Measurements from ENCODE around the gene TSSC4. TPM values are rescaled to one million over a fixed set of nuclear protein-coding genes. Genes with fewer than 3 reads are reported as not detected.

TSSC4 gene
- total RNA-seq, 1 experiment from 2014 or later, result 22.9 TPM

DNA sequence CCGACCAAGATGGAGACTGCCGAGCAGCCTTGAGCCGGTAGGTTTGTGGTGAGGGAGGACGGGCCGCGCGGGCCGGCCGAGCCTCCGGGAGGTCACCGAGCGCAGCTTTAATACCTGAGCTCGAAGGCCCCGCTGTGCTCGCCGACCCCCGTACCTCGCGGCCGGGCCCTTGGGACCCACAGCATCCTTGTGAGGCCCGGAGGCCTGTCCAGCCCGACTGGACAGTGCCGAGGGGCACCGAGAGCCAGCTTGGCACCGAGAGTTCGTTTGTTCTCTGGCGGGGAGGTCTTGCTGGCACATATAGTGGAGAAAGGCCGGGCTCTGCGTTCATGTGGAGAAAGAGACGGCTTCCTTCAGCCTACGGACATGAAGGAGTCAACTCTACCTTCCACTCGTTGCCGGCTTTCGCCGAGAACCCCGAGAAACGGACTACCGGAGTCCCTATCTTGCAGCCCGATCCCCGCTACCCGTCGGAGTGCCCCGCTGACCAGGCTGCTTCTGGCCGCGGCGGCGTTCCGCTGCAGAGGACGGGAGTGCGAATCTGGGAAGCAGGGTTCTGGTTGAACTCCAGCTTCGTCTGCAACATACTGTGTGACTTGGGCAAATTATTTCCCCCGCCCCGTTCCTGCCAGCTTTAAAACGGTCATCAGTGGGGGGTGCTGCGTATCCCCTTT is 349 bp downstream of the TSSC4 start:
- no peak for DNase-seq (ENCODE audit: low read depth)

DNA sequence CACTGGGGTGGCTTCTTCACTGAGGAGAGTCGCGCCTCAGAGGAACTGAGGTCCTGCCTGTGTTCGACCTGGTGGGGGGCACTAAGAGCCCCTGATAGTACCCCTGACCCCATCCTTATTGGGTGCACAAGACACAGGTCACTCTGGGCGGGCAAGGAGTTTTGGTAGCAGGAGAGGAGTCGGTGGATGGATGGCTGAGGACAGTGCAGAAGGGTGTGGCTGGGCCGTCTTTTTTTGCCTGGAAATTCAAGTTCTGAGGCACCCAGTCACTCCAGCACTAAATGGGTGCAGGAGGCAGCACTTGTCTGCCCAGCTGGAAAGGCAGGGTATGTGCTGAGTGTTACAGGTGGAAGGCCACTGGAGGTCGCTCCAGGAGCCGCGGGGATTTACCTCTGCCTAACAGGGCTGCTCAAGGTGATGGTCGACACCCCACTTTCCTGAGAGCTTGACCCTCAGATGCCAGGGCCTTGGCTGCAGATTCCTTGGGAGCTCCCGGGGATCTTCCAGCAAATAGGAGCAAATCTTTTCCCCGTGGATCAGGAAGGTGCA is 960 bp downstream of the TSSC4 start:
- DNase-seq (ENCODE audit: low read depth), result no peak

DNA sequence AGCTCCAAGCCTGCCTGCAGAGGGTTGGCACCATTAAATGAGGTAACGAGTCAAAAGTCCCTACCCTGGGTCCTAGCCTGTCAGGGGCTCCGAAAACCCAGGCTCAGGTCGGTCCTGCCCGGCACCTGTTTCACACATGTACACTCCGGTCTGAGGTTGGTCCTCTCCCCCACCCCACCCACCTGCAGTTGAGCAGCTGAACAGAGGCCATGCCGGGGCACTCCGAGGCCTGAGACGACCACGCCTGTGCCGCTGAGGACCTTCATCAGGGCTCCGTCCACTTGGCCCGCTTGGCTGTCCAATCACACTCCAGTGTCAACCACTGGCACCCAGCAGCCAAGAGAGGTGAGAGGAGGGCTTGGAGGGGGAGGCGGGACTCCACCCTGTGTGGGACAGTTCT is 1.6 kb downstream of the TSSC4 start:
- DNase-seq (ENCODE audit: low read depth), result no peak

GRCh38 chr11:2402890-2403645 is 2.5 kb downstream of the TSSC4 start:
- DNase-seq (ENCODE audit: low read depth), result no peak

DNA sequence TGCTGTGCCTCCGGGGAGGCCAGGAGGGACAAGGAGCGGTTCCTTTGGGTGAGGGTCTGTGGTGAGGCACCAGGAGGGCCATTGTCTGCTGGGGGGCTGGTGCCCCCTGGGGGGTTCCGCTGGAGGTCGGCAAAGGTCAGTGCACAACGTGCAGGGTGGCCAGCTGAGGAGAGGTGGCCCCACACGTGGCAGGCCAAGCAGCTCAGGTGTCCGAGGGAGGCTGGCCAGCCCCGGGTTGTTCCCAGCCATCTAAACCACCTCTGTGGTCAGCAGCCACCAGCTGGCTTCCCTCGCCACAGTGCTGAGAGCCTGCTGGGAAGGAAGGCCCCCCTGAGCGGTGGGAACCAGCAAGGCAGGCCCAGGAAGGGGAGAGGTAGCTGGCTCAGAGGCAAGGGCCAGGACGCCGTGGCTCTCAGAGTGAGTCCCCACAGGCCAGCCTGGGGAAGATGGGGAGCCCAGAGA is 4.2 kb downstream of the TSSC4 start:
- no peak for DNase-seq (ENCODE audit: low read depth)

- DNase-seq (ENCODE audit: low read depth), result no peak
Measured at GRCh38 chr11:2406451-2406850, 5.9 kb downstream of the TSSC4 start.

GRCh38 chr11:2406878-2407410 is 6.4 kb downstream of the TSSC4 start:
- no peak for DNase-seq (ENCODE audit: low read depth)

DNA sequence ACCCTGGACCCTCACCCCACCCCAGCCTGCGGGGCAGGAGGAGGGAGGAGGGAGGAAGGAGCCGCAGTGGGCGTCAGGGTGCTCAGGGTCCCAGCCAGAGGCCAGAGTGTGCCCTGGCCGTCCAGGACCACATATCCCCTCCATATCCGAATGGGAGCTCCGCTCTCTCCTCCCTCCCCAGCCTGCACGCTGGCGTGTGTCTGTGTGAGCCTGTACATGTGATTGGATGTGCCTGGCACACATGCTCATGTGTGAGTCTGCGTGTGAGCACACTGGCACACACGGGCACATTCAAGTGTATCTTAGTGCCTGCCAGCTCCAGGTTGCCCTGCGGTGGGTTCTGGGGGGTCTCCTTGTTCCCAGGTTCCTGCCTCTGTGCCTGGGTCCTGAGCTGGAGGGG is 8.1 kb downstream of the TSSC4 start:
- no peak for DNase-seq (ENCODE audit: low read depth)

- DNase-seq (ENCODE audit: low read depth), result no peak
Measured at GRCh38 chr11:2409126-2409525, 8.6 kb downstream of the TSSC4 start.

DNA sequence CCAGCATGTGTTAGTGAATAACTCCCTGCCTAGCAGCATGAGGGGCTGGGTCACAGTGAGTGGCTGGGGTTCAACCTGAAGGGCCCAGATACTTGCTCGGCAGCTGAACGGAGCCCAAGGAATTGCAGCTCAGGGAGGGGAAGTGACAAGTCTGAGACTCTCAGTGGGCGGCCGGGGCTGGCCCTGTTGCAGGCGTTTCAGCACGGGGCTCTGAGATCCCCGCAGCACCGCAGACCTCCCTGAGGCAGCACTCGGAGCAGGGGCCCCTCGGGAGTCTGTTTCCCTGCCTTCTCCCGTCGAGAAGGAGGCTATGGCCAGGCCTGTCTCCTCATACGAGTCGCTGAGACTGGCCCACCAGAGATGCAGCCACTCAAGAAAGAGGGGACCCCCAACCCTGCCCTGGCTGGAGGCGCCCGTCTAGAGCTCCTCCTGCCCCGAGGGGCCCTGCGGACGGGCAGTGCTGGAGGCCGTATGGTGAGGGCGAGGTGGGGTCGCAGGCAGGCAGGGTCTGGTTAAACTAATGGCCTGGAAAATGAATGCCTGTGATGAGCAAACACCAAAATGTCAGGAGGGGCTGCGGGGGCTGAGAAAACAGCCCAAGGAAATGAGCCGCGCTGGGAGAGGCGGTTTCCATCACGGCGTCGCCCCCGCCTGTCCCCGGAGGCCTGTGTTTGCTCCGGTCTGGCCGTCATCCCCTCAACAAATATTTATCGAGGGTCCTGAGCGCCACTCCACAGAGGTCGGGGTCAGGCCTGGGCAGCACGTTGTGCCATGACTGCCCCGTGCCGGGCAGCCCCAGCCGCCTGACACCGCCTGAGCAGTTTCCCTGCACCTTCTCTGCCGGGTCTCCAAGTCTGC is 9.3 kb downstream of the TSSC4 start:
- DNase-seq (ENCODE audit: low read depth), result no peak

DNA sequence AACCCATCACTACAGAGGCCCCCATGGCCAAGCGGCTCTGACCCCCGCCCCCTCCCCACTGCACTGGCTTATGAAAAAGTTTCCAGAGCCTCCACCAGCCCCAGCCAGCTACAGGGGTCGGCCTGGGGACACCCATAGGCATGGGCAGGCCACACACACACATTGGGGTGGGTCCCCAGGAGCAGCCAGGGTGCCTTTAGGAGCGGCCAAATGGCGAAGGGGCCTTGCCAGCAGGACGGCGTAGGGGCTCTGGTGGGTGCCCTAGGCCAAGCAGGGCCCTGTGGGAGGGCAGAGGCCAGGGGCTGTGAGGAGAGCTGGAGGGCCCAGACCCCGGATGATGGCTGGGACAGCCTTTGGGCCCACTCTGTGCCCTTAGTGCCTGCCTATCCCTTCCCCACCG is 10.1 kb downstream of the TSSC4 start:
- DNase-seq (ENCODE audit: low read depth), result no peak

GRCh38 chr11:2411446-2412305 is 11.1 kb downstream of the TSSC4 start:
- DNase-seq (ENCODE audit: low read depth), result no peak

DNA sequence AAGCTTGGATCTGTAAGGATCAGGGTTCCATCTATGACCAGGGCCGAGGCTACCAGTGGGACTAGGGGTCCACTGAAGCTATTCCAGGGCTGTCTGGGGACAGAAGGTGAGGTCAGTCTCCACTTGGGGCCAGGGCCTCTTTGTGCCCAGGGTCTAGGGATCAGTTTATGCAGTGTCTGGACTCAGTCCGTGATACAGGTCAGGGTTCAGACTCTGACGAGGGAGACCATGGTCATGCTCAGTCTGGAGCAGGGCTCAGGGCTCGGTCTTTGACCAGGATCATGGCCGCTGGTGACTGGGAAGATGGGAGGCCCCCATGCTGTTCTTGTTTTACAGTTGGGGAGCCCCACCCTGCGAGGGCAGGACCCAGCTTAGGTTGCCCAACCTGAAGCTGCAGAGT is 11.8 kb downstream of the TSSC4 start:
- DNase-seq (ENCODE audit: low read depth), result no peak

DNA sequence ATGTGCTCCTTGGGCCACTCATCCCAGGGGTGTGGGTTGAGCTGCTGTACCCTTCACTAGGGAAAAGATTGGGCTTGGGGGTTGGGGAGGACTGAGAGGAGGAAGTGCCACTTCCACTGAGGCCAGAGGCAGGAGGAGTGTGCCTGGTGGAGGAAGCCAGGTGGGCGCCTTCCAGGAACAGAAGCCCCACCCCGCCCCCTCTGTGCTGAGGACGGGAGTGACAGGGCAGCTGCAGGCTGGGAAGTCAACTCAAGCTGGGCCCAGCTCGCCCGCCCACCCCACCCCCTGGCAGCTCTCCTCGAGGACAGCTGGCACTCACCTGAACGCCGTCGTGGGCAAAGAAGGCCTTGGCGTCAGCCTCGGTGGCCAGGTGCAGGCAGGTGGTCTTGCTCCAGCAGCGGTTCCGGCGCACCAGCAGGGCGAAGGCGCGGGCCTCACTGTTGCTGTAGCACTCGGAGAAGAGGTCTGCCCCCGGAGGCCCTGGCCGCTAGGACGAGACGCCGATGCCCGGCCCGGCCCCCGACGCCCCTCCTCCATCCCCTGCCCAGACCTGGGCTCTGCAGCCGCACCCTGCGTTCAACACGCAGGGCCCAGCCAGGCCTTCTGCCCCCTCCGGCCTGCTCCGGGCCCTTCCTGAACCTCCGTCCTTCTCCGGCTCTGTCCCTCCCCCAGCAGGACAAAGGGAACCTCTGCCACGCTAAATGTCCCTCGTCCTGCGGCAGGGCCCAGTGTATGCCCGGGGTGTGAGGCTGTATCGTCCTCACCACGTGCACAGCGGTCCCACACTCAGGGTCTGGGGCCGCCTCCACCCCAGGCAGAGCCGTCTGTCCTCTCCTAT is 13.4 kb downstream of the TSSC4 start:
- no peak for DNase-seq (ENCODE audit: low read depth)

DNA sequence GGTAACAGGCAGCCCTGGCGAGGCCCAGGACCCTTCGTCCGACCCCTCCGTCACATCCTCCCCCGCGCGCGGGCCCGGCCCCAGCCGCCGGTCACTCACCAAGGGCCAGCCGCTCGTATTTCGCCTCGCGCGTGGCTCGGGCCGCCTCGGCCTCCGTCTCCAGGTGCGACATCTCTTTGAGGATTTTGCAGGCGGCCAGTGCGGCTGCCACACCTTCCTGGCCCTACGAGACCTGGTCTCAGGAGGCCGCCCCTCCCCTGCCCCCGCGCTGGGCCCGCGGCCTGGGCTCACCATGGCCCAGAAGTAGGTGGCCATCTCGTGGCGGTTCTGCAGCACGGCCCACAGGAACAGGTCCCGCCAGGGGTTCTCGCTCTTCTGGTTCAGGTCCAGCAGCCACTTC is 14.1 kb downstream of the TSSC4 start:
- no peak for DNase-seq (ENCODE audit: low read depth)

GRCh38 chr11:2415171-2415570 is 14.6 kb downstream of the TSSC4 start:
- no peak for DNase-seq (ENCODE audit: low read depth)

DNA sequence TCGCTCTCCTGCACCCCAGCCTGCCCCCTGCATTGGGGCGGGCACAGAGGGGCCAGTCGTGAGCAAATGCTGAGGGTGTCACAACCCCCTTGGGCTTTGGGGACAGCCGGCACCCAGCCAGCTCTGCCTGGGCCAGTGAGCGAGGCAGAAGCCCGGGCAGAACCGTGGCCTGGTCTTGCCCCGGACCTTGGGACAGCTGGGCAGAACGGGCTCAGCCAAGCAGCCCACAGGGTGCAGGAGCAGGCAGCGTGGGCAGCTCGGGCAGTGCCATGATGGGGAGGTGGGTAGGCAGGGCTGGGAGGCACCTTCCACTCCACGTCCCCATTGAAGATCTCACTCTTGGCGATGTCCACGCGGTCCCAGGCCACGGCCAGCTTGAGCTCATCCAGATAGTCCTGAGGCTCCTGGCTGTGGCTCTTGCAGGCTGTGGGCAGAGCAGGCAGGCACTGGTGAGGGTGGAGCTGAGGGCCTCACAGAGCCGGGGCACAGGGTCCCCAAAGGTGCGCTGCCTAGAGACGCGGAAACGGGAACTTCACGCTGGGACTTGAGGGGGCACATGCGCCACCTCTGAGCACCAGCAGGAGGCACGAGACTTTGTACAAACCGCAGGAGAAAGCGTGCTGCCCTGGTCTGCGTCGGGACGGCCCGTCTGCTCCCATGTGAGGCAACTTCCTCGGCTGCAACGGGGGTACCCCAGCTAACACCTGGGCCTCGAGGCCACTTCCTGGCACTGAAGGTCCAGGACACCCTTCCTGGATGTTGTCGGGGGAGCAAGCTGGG is 15.2 kb downstream of the TSSC4 start:
- DNase-seq (ENCODE audit: low read depth), result no peak

- DNase-seq (ENCODE audit: low read depth), result no peak
Measured at GRCh38 chr11:2416765-2417164, 16.2 kb downstream of the TSSC4 start.

Measured in RPMI7951 (cell line).